IgD-negative memory B cell (primary cell): ENCODE results near the gene CATSPERE. TPM values are rescaled to one million over a fixed set of nuclear protein-coding genes. Genes with fewer than 3 reads are reported as not detected.
"Not testable (repeated sequence)": the region's sequence is repeated elsewhere in the genome, so short reads cannot be mapped to it uniquely, and the experiment has no call there.

Experiments used
- H3K27ac Mint-ChIP-seq, 3 donors: one replicate each; pipeline ENCODE4 v1.8.0; 2020 to 2022; ENCODE audit warnings: mild to moderate bottlenecking in 3 of 3, mixed read lengths in 3 of 3, moderate library complexity in 1 of 3
- H3K27me3 Mint-ChIP-seq: one replicate; pipeline ENCODE4 v1.8.0; 2021; ENCODE audit warnings: mixed read lengths
- H3K36me3 Mint-ChIP-seq: one replicate; pipeline ENCODE4 v1.8.0; 2020; ENCODE audit warnings: mild to moderate bottlenecking, mixed read lengths
- H3K4me1 Mint-ChIP-seq, 3 donors: one replicate each; pipeline ENCODE4 v1.8.0; 2020 to 2022; ENCODE audit warnings: mixed read lengths in 3 of 3, mild to moderate bottlenecking in 1 of 3
- H3K4me3 Mint-ChIP-seq, 4 donors: one replicate each; pipeline ENCODE4 v1.8.0; 2020 to 2022; ENCODE audit warnings: mild to moderate bottlenecking in 4 of 4, mixed read lengths in 4 of 4, moderate library complexity in 3 of 4
- H3K9me3 Mint-ChIP-seq, 3 donors: one replicate each; pipeline ENCODE4 v1.8.0; 2020 to 2021; ENCODE audit warnings: mixed read lengths in 3 of 3, mild to moderate bottlenecking in 1 of 3
- polyA plus RNA-seq: library from polyadenylated mRNA; unstranded; fragments of 300-500 nt; fragmentation: Illumina TruSeq; gene quantifications from one replicate; pipeline ENCODE4 v1.2.3, GENCODE V29; 2021

Gene CATSPERE
- polyA plus RNA-seq, 1 donor from 2014 or later = 0.23 TPM

DNA sequence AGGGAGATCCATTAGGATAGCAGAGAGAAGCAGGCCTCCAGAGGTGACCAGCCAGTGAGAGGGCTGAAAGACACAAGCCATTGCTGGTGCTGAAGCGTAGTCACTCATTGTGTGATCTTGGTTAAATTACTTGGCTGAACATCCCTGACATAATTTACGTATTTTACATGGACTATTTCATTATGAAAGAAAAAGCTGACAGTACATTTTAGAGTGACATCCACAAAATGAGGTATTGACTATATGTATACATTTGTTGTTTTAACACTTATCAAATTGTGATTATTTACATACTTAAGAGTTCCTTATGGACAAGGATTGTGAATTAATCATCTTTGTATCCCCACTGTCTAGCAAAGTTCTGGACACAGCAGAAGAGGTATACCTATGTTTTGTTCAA is 206.7 kb downstream of the CATSPERE start:
- H3K27me3 Mint-ChIP-seq = no peaks in the 10 kb centered on the region
- no peak overlapping the region for H3K27ac Mint-ChIP-seq
- H3K36me3 Mint-ChIP-seq = peaks cover 7% of the 10 kb centered on the region
- no peaks in the 10 kb centered on the region for H3K9me3 Mint-ChIP-seq
- H3K4me1 Mint-ChIP-seq = peaks cover 9 to 15% (median 11%) of the 10 kb centered on the region in 3 donors
- H3K4me3 Mint-ChIP-seq = no peak overlapping the region

DNA sequence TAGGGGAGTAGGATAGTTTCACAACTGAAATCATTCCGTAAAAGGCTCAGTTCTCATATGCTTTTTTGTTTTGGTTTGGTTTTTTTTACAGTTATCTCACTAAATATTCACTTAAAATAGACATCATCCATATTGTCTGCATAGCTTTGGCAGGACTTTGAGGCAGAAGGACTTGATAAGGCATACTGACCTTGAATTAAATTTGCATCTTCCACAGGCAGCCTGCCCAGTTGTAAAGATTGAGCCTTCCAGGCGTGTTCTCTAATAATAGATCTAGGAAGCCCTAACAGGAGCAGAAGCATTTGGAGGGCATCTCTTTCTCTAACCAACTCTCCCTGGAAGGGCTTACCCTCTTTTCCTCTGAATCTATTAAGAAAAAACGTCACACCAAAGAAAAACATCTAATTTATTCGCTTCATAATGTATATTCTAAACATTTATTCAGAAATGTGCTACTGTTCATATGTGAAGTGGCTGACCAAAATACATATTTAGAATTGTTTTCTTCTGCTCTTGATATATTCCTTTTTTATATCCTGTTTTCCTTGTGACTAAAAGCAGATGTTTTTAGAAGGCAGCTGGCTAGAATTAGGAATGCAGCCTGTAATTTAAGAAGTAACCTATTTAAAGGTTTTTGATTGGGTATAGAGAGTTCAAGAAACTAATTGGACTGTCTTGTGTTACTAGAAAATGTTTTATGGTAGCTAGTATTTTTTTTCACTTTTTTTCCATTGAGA is 212.0 kb downstream of the CATSPERE start:
- H3K4me3 Mint-ChIP-seq = no peak overlapping the region
- H3K9me3 Mint-ChIP-seq = no peaks in the 10 kb centered on the region
- peaks cover 16 to 19% (median 17%) of the 10 kb centered on the region in 3 donors for H3K4me1 Mint-ChIP-seq
- no peak overlapping the region for H3K27ac Mint-ChIP-seq
- H3K36me3 Mint-ChIP-seq = peaks cover 19% of the 10 kb centered on the region
- no peaks in the 10 kb centered on the region for H3K27me3 Mint-ChIP-seq

DNA sequence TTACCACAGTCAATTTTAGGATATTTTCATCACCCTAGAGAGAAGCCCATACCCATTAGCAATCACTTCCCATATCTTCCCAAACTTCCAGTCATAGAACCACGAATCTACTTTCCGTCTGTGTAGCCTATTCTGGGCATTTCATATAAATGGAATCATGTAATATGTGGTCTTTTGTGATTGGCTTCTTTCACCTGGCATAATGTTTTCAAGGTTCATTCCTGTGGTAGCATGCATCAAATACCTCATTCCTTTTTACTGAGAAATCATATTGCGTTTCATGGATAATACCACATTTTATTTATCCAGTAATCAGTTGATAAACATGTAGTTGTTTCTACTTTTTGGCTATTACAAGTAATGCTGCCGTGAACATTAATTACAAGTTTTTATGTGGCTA is 213.4 kb downstream of the CATSPERE start:
- Mint-ChIP-seq H3K27ac (no peak overlapping the region), H3K27me3 (no peaks in the 10 kb centered on the region), H3K36me3 (peaks cover 19% of the 10 kb centered on the region)

DNA sequence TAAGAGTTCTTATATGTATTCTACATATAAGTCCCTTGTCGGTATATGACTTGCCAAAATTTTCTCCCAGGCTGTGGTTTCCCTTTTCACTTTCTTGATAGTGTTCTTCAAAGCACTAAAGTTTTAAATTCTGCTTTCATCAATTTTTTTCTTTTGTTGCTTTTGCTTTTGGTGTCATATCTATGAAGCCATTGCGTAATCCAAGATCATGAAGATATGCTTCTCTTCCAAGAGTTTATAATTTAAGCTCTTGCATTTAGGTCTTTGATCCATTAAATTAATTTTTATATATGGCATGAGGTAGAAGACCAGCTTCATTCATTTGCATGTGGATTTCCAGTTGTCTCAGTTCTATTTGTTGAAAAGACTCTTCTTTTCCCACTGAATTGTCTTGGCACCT is 214.1 kb downstream of the CATSPERE start:
- Mint-ChIP-seq H3K4me1 (peaks cover 16 to 19% (median 18%) of the 10 kb centered on the region in 3 donors), H3K27me3 (no peaks in the 10 kb centered on the region), H3K36me3 (peaks cover 22% of the 10 kb centered on the region), H3K9me3 (no peaks in the 10 kb centered on the region), H3K4me3 (peak overlapping the region in 1 of 4 donors; percentile 2), H3K27ac (no peak overlapping the region)

More for the DNA sequence above, 213.4 kb downstream of the CATSPERE start:
- Mint-ChIP-seq H3K9me3 (no peaks in the 10 kb centered on the region), H3K4me1 (peaks cover 16 to 19% (median 18%) of the 10 kb centered on the region in 3 donors), H3K4me3 (no peak overlapping the region)

DNA sequence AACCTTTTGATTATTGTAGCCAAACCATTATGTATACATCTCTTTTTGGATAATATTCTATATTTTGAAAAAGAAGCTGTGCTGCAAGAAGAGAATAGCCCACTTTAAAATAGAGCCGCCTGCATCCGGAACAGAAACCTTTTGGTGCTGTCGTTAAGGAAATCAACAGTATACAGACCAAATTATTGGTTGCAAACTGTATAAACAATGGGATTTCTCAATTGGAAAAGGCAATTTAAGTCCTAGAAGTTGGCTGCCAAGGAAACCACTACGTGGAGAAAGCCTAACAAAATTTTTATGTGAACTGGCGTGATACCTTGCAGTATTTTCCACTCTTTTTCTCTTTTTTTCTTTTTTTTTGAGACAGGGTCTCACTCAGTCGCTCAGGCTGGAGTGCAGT is 217.6 kb downstream of the CATSPERE start:
- no peak overlapping the region for H3K4me3 Mint-ChIP-seq
- peaks cover 25% of the 10 kb centered on the region for H3K36me3 Mint-ChIP-seq
- H3K9me3 Mint-ChIP-seq = peaks cover 0 to 3% (median 0%) of the 10 kb centered on the region in 3 donors
- no peaks in the 10 kb centered on the region for H3K27me3 Mint-ChIP-seq
- H3K27ac Mint-ChIP-seq = no peak overlapping the region
- H3K4me1 Mint-ChIP-seq = peaks cover 18 to 22% (median 21%) of the 10 kb centered on the region in 3 donors

DNA sequence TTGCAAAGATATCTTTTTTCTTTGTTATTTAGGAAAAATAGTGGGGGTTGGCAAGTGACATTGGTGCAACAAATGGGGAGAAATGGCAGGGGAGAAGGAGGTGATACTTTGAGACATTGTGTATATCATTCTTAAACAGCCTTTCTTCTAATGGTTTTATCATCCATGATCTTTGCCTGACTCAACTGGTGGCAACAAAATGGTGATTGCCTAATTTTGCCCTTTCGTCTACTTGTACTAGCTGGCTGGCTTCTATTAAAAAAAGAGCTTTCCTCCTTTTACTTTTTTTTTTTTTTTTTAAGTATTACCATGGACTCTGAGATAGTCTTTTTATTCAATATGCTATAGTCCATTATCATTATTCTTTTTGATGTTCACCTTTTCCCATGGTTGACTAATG is 219.6 kb downstream of the CATSPERE start:
- Mint-ChIP-seq H3K36me3 (peaks cover 20% of the 10 kb centered on the region), H3K9me3 (peaks cover 0 to 3% (median 0%) of the 10 kb centered on the region in 3 donors), H3K4me1 (peaks cover 5 to 17% (median 11%) of the 10 kb centered on the region in 3 donors), H3K27ac (no peak overlapping the region), H3K4me3 (no peak overlapping the region), H3K27me3 (no peaks in the 10 kb centered on the region)

DNA sequence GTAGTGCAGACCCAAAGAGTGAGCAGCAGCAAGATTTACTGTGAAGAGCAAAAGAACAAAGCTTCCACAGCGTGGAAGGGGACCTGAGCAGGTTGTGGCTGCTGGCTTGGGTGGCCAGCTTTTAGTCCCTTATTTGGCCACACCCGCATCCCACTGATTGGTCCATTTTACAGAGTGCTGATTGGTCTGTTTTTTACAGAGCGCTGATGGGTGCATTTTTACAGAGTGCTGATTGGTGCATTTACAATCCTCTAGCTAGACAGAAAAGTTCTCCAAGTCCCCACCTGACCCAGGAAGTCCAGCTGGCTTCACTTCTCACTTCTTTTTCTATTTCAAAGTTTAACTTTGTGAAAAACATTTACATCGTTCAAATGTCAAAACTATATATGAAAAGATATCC is 221.0 kb downstream of the CATSPERE start:
- Mint-ChIP-seq H3K27ac (peak overlapping the region in 1 of 3 donors; percentile 31), H3K36me3 (peaks cover 18% of the 10 kb centered on the region), H3K4me1 (peaks cover 5 to 14% (median 13%) of the 10 kb centered on the region in 3 donors)
- H3K9me3 Mint-ChIP-seq, H3K27me3 Mint-ChIP-seq, H3K4me3 Mint-ChIP-seq: not testable (repeated sequence)

Other genes with a start within 250 kb of the CATSPERE start
- gene ADSS2, start 9.4 kb upstream of the CATSPERE start, polyA plus RNA-seq = 19.6 TPM
- 17.5 TPM for gene DESI2, start 191.9 kb downstream of the CATSPERE start, polyA plus RNA-seq